ES-I3 (cell line): Measurements from ENCODE around the gene DCAF12L1.

Source experiments
- H3K36me3 ChIP-seq: 2 replicates; pipeline ENCODE4 v1.6.1; 2013; ENCODE audit warnings: mild to moderate bottlenecking, low read length, control low read depth, moderate library complexity; ENCODE audit not compliant: insufficient read depth
- H3K4me1 ChIP-seq: 2 replicates; pipeline ENCODE4 v1.6.1; 2013; ENCODE audit warnings: mild to moderate bottlenecking, control low read depth, low read length; ENCODE audit not compliant: insufficient read depth
- H3K9ac ChIP-seq: 2 replicates; pipeline ENCODE4 v1.6.1; 2013; ENCODE audit warnings: low read depth, mild to moderate bottlenecking, low read length, moderate library complexity
- H3K9me3 ChIP-seq: 2 replicates; pipeline ENCODE4 v1.6.1; 2013; ENCODE audit warnings: mild to moderate bottlenecking, low read length, moderate library complexity; ENCODE audit not compliant: control insufficient read depth, insufficient read depth

DCAF12L1 gene

DNA sequence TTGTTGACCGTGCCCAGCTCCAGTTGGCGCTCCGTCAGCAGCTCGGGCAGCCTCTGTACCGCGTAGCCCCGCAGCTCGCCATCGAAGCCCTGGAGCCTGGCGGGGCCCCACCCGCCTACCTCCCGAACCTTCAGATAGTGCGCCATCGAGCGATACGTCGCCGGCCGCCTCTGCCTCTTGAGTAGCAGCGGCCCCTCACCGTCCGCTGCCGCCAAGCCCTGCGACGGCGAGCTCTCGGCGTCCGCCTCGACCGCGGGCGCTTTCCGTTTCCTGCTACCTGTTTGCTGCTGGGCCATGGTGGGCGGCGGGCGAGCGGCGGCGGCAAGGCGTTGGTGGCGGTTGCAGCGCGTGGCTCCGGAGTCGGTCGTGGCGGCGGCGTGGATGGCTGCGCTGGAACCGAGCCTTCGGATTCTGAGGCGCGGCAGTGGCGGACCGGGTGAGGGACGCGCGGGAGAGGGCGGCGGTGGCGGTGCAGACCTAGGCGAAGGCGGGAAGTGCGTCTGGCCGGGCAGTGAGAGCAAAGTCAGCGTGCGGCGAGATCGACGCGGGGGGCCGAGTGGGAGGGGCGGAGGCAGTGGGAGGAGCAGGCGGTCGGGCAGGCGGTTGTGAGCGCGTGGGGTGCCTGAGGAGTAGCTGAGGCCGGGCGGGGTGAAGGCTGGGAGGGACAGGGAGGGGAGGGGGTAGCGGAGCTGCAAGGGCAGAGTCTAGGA is at the start of gene DCAF12L1:
Gene DCAF12L1 (minus strand): TSS at position 502 of the 710 bp plus-strand sequence. CDS start 206 bp downstream, at position 296.
- Histone ChIP-seq H3K9me3 (no peaks in the 10 kb centered on the region; the same call in 1 of the 2 replicates), H3K36me3 (no peaks in the 10 kb centered on the region), H3K9ac (no peak within 1 kb of the TSS), H3K4me1 (no peaks in the 10 kb centered on the region)

DNA sequence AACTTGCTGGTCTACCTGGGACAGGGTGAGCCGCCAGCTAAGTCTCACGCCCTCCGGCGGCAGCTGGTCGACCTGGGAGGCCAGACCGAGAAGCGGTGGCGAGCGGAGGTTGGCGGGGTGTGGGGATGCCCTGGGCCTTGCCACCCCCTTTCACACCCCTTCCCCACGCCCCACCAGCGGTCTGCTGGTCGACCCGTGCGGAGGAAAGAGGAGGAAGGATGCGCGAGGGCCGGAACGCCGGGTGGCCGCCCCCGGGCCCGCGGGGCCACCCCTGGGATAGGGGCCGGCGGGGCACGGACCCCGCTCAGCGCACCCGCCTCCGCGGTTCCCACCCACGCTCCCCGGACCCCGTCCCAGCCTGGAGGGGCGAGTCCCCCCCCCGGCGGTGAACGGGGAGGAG is 28.3 kb upstream of the DCAF12L1 start:
- Histone ChIP-seq H3K9ac (no peak overlapping the region), H3K9me3 (no peaks in the 10 kb centered on the region), H3K4me1 (no peaks in the 10 kb centered on the region), H3K36me3 (no peaks in the 10 kb centered on the region)

DNA sequence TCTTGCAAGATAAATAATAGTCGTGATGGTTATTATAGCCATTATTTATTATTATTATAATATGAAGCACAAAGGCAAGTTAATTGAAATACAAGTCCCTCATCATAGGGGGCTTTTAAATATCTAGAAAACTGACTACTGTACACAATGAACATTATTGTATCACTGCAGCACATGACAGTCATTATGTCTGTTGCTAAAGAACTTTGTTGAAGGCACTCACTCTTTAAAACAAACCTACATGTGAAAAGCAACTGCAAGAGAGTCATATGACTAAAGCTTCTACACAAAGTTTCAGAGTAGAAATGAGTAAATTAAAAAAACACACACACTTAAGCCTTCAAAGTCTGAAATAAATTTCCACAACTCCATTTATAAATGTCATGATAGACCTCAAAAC is 23.3 kb upstream of the DCAF12L1 start:
- Histone ChIP-seq H3K36me3 (no peaks in the 10 kb centered on the region), H3K4me1 (no peaks in the 10 kb centered on the region), H3K9ac (no peak overlapping the region), H3K9me3 (no peaks in the 10 kb centered on the region)

DNA sequence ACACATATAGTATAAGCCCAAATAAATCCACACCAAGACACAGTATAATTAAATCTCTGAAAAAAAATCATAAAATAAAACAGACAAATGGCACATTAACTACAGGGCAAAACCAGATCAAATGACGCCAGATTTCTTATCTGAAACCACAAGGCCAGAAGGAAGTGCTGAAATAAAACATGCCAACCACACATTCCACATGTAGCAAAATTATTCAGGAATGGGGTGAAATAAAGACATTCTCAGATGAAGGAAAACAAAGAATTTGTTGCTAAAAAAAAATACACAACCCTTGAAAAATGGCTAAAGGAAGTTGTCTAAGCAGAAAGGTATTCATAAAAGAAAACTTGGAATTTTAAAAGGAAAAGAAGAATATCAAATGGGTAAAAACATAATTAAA is 4.5 kb upstream of the DCAF12L1 start:
- H3K9ac ChIP-seq = no peak overlapping the region
- no peaks in the 10 kb centered on the region for H3K36me3 ChIP-seq
- H3K4me1 ChIP-seq = no peaks in the 10 kb centered on the region
- H3K9me3 ChIP-seq = no peaks in the 10 kb centered on the region

- no peaks in the 10 kb centered on the region; the same call in 1 of the 2 replicates for H3K9me3 ChIP-seq
Measured at GRCh38 chrX:126551725-126552312, 795 bp downstream of the DCAF12L1 start.

GRCh38 chrX:126551306-126551705 is 1.3 kb downstream of the DCAF12L1 start:
- no peaks in the 10 kb centered on the region for H3K36me3 ChIP-seq
- no peaks in the 10 kb centered on the region for H3K4me1 ChIP-seq
- no peak overlapping the region for H3K9ac ChIP-seq
- H3K9me3 ChIP-seq = no peaks in the 10 kb centered on the region; the same call in 1 of the 2 replicates

More at GRCh38 chrX:126551725-126552312, 795 bp downstream of the DCAF12L1 start:
- Histone ChIP-seq H3K36me3 (no peaks in the 10 kb centered on the region), H3K9ac (no peak overlapping the region), H3K4me1 (no peaks in the 10 kb centered on the region)

DNA sequence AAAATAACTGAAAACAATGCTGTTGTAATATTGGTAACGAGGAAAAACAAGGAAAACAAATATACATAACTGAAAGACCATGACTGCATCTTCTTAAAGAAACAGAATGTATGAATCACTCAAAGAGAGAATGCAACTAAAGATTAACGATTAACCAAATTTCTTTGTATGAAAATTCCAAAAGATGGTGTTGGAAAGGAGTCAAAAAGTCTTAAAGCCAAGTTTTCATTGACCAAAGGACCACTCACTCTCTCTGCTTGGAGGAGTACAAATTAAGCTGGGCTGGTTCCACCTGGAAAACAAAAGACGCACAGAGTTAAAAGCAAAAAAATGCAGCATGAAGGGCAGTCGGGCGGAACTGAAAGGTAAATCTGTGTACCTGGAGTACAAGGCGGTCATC is 1.8 kb downstream of the DCAF12L1 start:
- H3K4me1 ChIP-seq = no peaks in the 10 kb centered on the region
- H3K9ac ChIP-seq = no peak overlapping the region

GRCh38 chrX:126509923-126510322 is 42.7 kb downstream of the DCAF12L1 start:
- H3K9ac ChIP-seq = no peak overlapping the region
- H3K4me1 ChIP-seq = no peaks in the 10 kb centered on the region
- H3K36me3 ChIP-seq = no peaks in the 10 kb centered on the region
- H3K9me3 ChIP-seq = peaks cover 3% of the 10 kb centered on the region; the same call in 1 of the 2 replicates

More for the DNA sequence above, 1.8 kb downstream of the DCAF12L1 start:
- no peaks in the 10 kb centered on the region for H3K36me3 ChIP-seq
- no peaks in the 10 kb centered on the region; the same call in 1 of the 2 replicates for H3K9me3 ChIP-seq
